HG02623 (cell line): ENCODE measurements around the gene CLTCL1.
A peak's percentile ranks its signal among the peaks of the same experiment; 100 is the strongest.

Experiments used
- ATAC-seq: cut with Tn5 transposase; IDR thresholded peaks from one replicate; pipeline ENCODE4 v1.9.1; 2021; ENCODE audit warnings: moderate library complexity; ENCODE audit not compliant: unreplicated experiment

The CLTCL1 gene

GRCh38 chr22:19197997-19198865 is 93.3 kb downstream of the CLTCL1 start:
- ATAC-seq = no peak

GRCh38 chr22:19196841-19197612 is 94.5 kb downstream of the CLTCL1 start:
- no peak for ATAC-seq

GRCh38 chr22:19195796-19196731 is 95.5 kb downstream of the CLTCL1 start:
- ATAC-seq = no peak

GRCh38 chr22:19194766-19195536 is 96.6 kb downstream of the CLTCL1 start:
- no peak for ATAC-seq

GRCh38 chr22:19193879-19194278 is 97.6 kb downstream of the CLTCL1 start:
- no peak for ATAC-seq

- ATAC-seq = no peak
These were observed 103.6 kb downstream of the CLTCL1 start for GRCh38 chr22:19187716-19188563.

GRCh38 chr22:19184276-19184997 is 107.1 kb downstream of the CLTCL1 start:
- ATAC-seq = no peak

GRCh38 chr22:19183216-19183615 is 108.3 kb downstream of the CLTCL1 start:
- no peak for ATAC-seq

GRCh38 chr22:19182472-19183157 is 108.9 kb downstream of the CLTCL1 start:
- ATAC-seq = no peak

- no peak for ATAC-seq
These were observed 109.6 kb downstream of the CLTCL1 start for GRCh38 chr22:19181786-19182471.

GRCh38 chr22:19180740-19181410 is 110.6 kb downstream of the CLTCL1 start:
- ATAC-seq = no peak

- no peak for ATAC-seq
These were observed 111.3 kb downstream of the CLTCL1 start for GRCh38 chr22:19180234-19180633.

- ATAC-seq = no peak
These were observed 111.9 kb downstream of the CLTCL1 start for GRCh38 chr22:19179497-19180048.

GRCh38 chr22:19178657-19179496 is 112.6 kb downstream of the CLTCL1 start, which contains the start of gene SLC25A1:
Gene SLC25A1, minus strand, starts transcription at chr22:19178736. Its CDS starts 63 bp downstream, at chr22:19178673.
- peak; percentile 62 for ATAC-seq

- ATAC-seq = peak; percentile 31
These were observed 113.4 kb downstream of the CLTCL1 start for GRCh38 chr22:19178065-19178656.
